PC-3 (cell line): ENCODE measurements around the gene SGTA. TPM values are rescaled to one million over a fixed set of nuclear protein-coding genes. Genes with fewer than 3 reads are reported as not detected.
"Not testable (repeated sequence)": the region's sequence is repeated elsewhere in the genome, so short reads cannot be mapped to it uniquely, and the experiment has no call there.

Experiments
- ATAC-seq: fragments of 200-7000 bp; cut with Tn5 transposase; 2 replicates; pipeline ENCODE4 v1.9.1; 2020; ENCODE audit warnings: mild to moderate bottlenecking, moderate library complexity
- BruUV-seq: library from RNA; stranded (reverse); fragments of 400-500 nt; replicated peaks from 2 replicates; lab custom pipeline; 2021; lab: Mats Ljungman, UMichigan
- CTCF ChIA-PET: fragments of 300-600 bp; sonication (Branson Sonifier 250); formaldehyde crosslinking; loops from one replicate; lab custom pipeline; 2022; ENCODE audit warnings: antibody characterized with exemption; lab: Charles Lee
- POLR2A ChIA-PET: fragments of 300-600 bp; sonication (Branson Sonifier 250); formaldehyde crosslinking; loops from one replicate; lab custom pipeline; 2022; ENCODE audit warnings: antibody characterized with exemption; ENCODE audit not compliant: unreplicated experiment; lab: Charles Lee
- DNase-seq: peaks from one replicate; pipeline ENCODE4 v3.0.0-alpha.2; 2015
- H2AFZ ChIP-seq: fragments of 300-600 bp; sonication (generic); 2 replicates; pipeline ENCODE4 v1.6.0; 2016; ENCODE audit warnings: antibody characterized with exemption, low read length
- H3F3A ChIP-seq: fragments of 300-600 bp; sonication (generic); one replicate; pipeline ENCODE4 v1.6.0; 2017; ENCODE audit warnings: antibody characterized with exemption, low read length, control low read depth, mild to moderate bottlenecking; ENCODE audit not compliant: unreplicated experiment
- H3K27ac ChIP-seq: fragments of 300-600 bp; sonication (generic); 2 replicates; pipeline ENCODE4 v1.5.1; 2016; ENCODE audit warnings: mild to moderate bottlenecking, low read length
- H3K27me3 ChIP-seq: fragments of 300-600 bp; sonication (generic); 2 replicates; pipeline ENCODE4 v1.6.1; 2016; ENCODE audit warnings: low read length, mixed read lengths
- H3K36me3 ChIP-seq: fragments of 300-600 bp; sonication (generic); 2 replicates; pipeline ENCODE4 v1.6.1; 2016; ENCODE audit warnings: low read depth, mixed run types, low read length, mixed read lengths
- H3K4me1 ChIP-seq: fragments of 300-600 bp; sonication (generic); 2 replicates; pipeline ENCODE4 v1.5.1; 2016; ENCODE audit warnings: low read length; ENCODE audit not compliant: insufficient read depth
- H3K4me2 ChIP-seq: fragments of 300-600 bp; sonication (generic); 2 replicates; pipeline ENCODE4 v1.6.0; 2016; ENCODE audit warnings: low read length
- H3K4me3 ChIP-seq: fragments of 300-600 bp; sonication (generic); 2 replicates; pipeline ENCODE4 v1.5.1; 2016; ENCODE audit warnings: mild to moderate bottlenecking, low read length, mixed read lengths
- H3K79me2 ChIP-seq: fragments of 300-600 bp; sonication (generic); 2 replicates; pipeline ENCODE4 v1.6.1; 2017; ENCODE audit warnings: low read length, mixed read lengths
- H3K9ac ChIP-seq: fragments of 300-600 bp; sonication (generic); 2 replicates; pipeline ENCODE4 v1.6.0; 2016; ENCODE audit warnings: mild to moderate bottlenecking, low read length
- H3K9me2 ChIP-seq: fragments of 300-600 bp; sonication (generic); replicated peaks from 2 replicates; pipeline ENCODE4 v1.6.1; 2016; ENCODE audit warnings: mixed run types, low read length, mixed read lengths
- H3K9me3 ChIP-seq: fragments of 300-600 bp; sonication (generic); 2 replicates; pipeline ENCODE4 v1.6.1; 2016; ENCODE audit warnings: low read length, mixed read lengths
- H4K20me1 ChIP-seq: fragments of 300-600 bp; sonication (generic); 2 replicates; pipeline ENCODE4 v1.6.1; 2016; ENCODE audit warnings: low read length, mixed read lengths
- EZH2 ChIP-seq: fragments of 300-600 bp; sonication (generic); IDR thresholded peaks from one replicate; pipeline ENCODE4 v1.6.1; 2017; ENCODE audit warnings: antibody characterized with exemption, mild to moderate bottlenecking, low read length; ENCODE audit not compliant: unreplicated experiment
- EZH2phosphoT487 ChIP-seq: fragments of 300-600 bp; sonication (generic); IDR thresholded peaks from 2 replicates; pipeline ENCODE4 v1.6.1; 2018; ENCODE audit warnings: mild to moderate bottlenecking, antibody characterized with exemption, low read length, borderline replicate concordance
- intact Hi-C: fragments of 100-400 bp; cut with micrococcal nuclease; formaldehyde crosslinking; loops from 2 replicates; pipeline ENCODE4 v1.9.0; 2023
- total RNA-seq: library from RNA; depleted of rRNA; stranded (reverse); fragments of >200 nt; gene quantifications from 2 replicates; pipeline ENCODE4 v1.2.3, GENCODE V29; 2014
- TF ChIP-seq, protein P1 (sequence below): fragments of 300-600 bp; sonication (generic); conservative IDR thresholded peaks from 2 replicates; pipeline ENCODE4 v1.5.1; 2017; ENCODE audit warnings: antibody characterized with exemption, low read depth, mild to moderate bottlenecking, low read length

The SGTA gene
- total RNA-seq, 1 experiment from 2014 or later: 78.6 TPM

GRCh38 chr19:2714531-2715269, 68.4 kb downstream of the SGTA start:
- ATAC-seq (no peak), DNase-seq (no peak)
- BruUV-seq: no TSS peak
- H4K20me1 ChIP-seq: no peaks in the 10 kb centered on the region
- no peak overlapping the region for H3K9ac ChIP-seq
- H3K4me1 ChIP-seq: no peaks in the 10 kb centered on the region; the same call in 1 of the 2 replicates
- no peaks in the 10 kb centered on the region for H3F3A ChIP-seq
- TF ChIP-seq EZH2phosphoT487: no peak
- no peak for TF ChIP-seq EZH2
- TF ChIP-seq, protein P1, sequence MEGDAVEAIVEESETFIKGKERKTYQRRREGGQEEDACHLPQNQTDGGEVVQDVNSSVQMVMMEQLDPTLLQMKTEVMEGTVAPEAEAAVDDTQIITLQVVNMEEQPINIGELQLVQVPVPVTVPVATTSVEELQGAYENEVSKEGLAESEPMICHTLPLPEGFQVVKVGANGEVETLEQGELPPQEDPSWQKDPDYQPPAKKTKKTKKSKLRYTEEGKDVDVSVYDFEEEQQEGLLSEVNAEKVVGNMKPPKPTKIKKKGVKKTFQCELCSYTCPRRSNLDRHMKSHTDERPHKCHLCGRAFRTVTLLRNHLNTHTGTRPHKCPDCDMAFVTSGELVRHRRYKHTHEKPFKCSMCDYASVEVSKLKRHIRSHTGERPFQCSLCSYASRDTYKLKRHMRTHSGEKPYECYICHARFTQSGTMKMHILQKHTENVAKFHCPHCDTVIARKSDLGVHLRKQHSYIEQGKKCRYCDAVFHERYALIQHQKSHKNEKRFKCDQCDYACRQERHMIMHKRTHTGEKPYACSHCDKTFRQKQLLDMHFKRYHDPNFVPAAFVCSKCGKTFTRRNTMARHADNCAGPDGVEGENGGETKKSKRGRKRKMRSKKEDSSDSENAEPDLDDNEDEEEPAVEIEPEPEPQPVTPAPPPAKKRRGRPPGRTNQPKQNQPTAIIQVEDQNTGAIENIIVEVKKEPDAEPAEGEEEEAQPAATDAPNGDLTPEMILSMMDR: no peak
- ChIA-PET POLR2A (no interaction called here), CTCF (no interaction called here)
- H2AFZ ChIP-seq: no peak overlapping the region
- no peak overlapping the region for H3K27ac ChIP-seq
- no peak overlapping the region for H3K4me3 ChIP-seq
- intact Hi-C loops: no loop called here
- no peak overlapping the region for H3K4me2 ChIP-seq
- no peaks in the 10 kb centered on the region for H3K27me3 ChIP-seq
- H3K9me2 ChIP-seq: no peaks in the 10 kb centered on the region
- H3K79me2 ChIP-seq: no peaks in the 10 kb centered on the region
- H3K9me3 ChIP-seq: 0 out of 2 replicates have a peak, but pooled peaks cover 7% of the 10 kb centered on the region
- no peaks in the 10 kb centered on the region for H3K36me3 ChIP-seq

DNA sequence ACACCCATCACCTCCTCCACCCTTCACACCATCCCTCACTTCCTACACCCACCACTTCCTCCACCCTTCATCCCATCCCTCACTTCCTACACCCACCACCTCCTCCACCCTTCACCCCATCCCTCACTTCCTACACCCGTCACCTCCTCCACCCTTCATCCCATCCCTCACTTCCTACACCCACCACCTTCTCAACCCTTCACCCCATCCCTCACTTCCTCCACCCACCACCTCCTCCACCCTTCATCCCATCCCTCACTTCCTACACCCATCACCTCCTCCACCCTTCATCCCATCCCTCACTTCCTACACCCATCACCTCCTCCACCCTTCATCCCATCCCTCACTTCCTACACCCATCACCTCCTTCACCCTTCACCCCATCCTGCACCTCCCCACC, 69.0 kb downstream of the SGTA start:
- H4K20me1 ChIP-seq, H3K27ac ChIP-seq, CTCF ChIA-PET, H3K4me1 ChIP-seq, H3K36me3 ChIP-seq, H3K9ac ChIP-seq, H3K27me3 ChIP-seq, BruUV-seq, ATAC-seq, H3K4me2 ChIP-seq, H3K79me2 ChIP-seq, POLR2A ChIA-PET, H3K9me3 ChIP-seq, intact Hi-C loops, H3F3A ChIP-seq, DNase-seq, H2AFZ ChIP-seq, H3K9me2 ChIP-seq, H3K4me3 ChIP-seq: not testable (repeated sequence)

DNA sequence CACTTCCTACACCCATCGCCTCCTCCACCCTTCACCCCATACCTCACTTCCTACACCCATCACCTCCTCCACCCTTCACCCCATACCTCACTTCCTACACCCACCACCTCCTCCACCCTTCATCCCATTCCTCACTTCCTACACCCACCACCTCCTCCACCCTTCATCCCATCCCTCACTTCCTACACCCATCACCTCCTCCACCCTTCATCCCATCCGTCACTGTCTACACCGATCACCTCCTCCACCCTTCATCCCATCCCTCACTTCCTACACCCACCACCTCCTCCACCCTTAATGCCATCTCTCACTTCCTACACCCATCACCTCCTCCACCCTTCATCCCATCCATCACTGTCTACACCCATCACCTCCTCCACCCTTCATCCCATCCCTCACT, 69.9 kb downstream of the SGTA start:
- H3F3A ChIP-seq, intact Hi-C loops, H3K9me3 ChIP-seq, H3K27ac ChIP-seq, H2AFZ ChIP-seq, POLR2A ChIA-PET, H3K36me3 ChIP-seq, H3K27me3 ChIP-seq, H4K20me1 ChIP-seq, H3K4me1 ChIP-seq, H3K9me2 ChIP-seq, DNase-seq, H3K9ac ChIP-seq, CTCF ChIA-PET, BruUV-seq, ATAC-seq, H3K79me2 ChIP-seq, H3K4me2 ChIP-seq, H3K4me3 ChIP-seq: not testable (repeated sequence)

DNA sequence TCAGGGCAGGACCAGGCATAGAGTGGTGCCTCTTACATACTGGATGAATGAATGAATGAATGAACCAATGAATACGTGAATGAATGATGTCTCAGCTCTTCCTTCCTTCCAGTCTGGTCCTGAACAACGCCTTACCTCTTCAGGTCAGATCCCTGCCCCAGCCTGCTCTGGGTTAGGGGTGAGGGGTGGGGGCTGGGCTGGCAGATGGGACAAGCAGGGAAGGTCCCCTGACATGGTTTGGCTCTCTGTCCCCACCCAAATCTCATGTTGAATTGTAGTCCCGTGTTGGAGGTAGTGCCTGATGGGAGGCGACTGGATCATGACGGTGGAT, 71.2 kb downstream of the SGTA start:
- Histone ChIP-seq H3K79me2 (no peaks in the 10 kb centered on the region), H3K9me3 (0 out of 2 replicates have a peak, but pooled peaks cover 7% of the 10 kb centered on the region), H4K20me1 (no peaks in the 10 kb centered on the region), H3K4me1 (no peaks in the 10 kb centered on the region; the same call in 1 of the 2 replicates), H3K9me2 (no peaks in the 10 kb centered on the region), H3K36me3 (no peaks in the 10 kb centered on the region), H3K27ac (no peak overlapping the region), H2AFZ (no peak overlapping the region), H3K4me2 (no peak overlapping the region), H3K9ac (no peak overlapping the region), H3K27me3 (no peaks in the 10 kb centered on the region), H3F3A (no peaks in the 10 kb centered on the region), H3K4me3 (no peak overlapping the region)
- TF ChIP-seq, protein P1: no peak
- TF ChIP-seq EZH2phosphoT487 (no peak), EZH2 (no peak)
- DNase-seq (no peak), ATAC-seq (no peak)
- ChIA-PET POLR2A (no interaction called here), CTCF (no interaction called here)
- BruUV-seq: no TSS peak
- intact Hi-C loops: no loop called here
